Measurements from ENCODE around the gene EYS. TPM values are rescaled to one million over a fixed set of nuclear protein-coding genes. Genes with fewer than 3 reads are reported as not detected.

EYS gene
- total and polyA plus RNA-seq, 2 of the 8 experiments (the other 6 are each of a cell fraction or from before 2014, with no cell fraction given) = 0.05 to 0.13 TPM

DNA sequence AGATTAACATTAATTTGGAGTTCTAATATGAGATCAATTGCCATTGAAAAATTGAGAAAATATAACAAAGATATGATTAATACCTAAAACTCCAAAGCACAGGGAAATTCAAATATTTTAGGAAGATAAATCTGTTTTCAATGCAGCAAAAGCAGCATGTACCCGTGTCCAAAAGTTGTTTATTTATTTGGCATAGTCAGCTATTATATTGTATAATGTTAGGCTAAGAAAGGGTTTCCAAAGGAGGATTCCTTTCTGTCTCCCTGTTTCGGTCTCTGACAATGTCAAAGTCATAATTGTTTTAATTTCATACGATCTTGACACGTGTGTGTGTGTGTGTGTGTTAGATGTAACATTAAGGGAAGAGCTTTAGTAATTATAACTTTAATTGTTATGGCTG, 914.5 kb downstream of the EYS start:
- H3K4me3 ChIP-seq (ENCODE audit: extremely low read depth in 1 of 4, insufficient read depth in 2 of 4, low read depth in 3 of 4, low read length in 4 of 4) = no peak overlapping the region
- TF ChIP-seq MAFK (IDR thresholded peaks at IDR 0.05; ENCODE audit: low read depth, low read length) (no peak), KDM4A (IDR thresholded peaks at IDR 0.05; ENCODE audit: low read depth, low read length, severe bottlenecking) (no peak), SRF (IDR thresholded peaks at IDR 0.05; ENCODE audit: low read depth, low read length) (no peak), SIRT6 (IDR thresholded peaks at IDR 0.05; ENCODE audit: low read length) (no peak), EGR1 (IDR thresholded peaks at IDR 0.05; ENCODE audit: borderline replicate concordance, low read depth, low read length) (no peak), ASH2L (IDR thresholded peaks at IDR 0.05; ENCODE audit: low read length) (no peak), FOSL1 (IDR thresholded peaks at IDR 0.05; ENCODE audit: insufficient read depth, low read depth, low read length) (no peak), RNF2 (IDR thresholded peaks at IDR 0.05; ENCODE audit: borderline replicate concordance, low read depth, low read length, missing control alignments, poor library complexity, severe bottlenecking) (no peak), BRCA1 (IDR thresholded peaks at IDR 0.05; ENCODE audit: low read depth, low read length) (no peak)
- no peak overlapping the region for H4K91ac ChIP-seq (replicated peaks; ENCODE audit: insufficient read length, low read length)
- H2BK5ac ChIP-seq (ENCODE audit: low read depth, low read length) = no peak overlapping the region
- no peaks in the 10 kb centered on the region for H3K79me2 ChIP-seq (ENCODE audit: control insufficient read depth in 1 of 2, insufficient read depth in 2 of 2, low read length in 2 of 2)
- no peaks in the 10 kb centered on the region for H3K36me3 ChIP-seq (ENCODE audit: control insufficient read depth in 2 of 4, insufficient read depth in 4 of 4, low read length in 3 of 4)
- no peak overlapping the region for H3K18ac ChIP-seq (ENCODE audit: extremely low read depth, low read length)
- no peak overlapping the region for H3K27ac ChIP-seq (ENCODE audit: low read depth, low read length)
- no peak overlapping the region for H3K56ac ChIP-seq (replicated peaks; ENCODE audit: insufficient read length, low read depth, low read length)
- DNase-seq (ENCODE audit: low read depth in 1 of 2, low spot score in 2 of 2) = no peak
- no peaks in the 10 kb centered on the region for H3K23me2 ChIP-seq (ENCODE audit: low read depth, low read length)
- whole genome bisulfite sequencing, 2 experiments (ENCODE audit: extremely low coverage in 1 of 2, insufficient coverage in 1 of 2, insufficient read length in 1 of 2, insufficient replicate concordance in 2 of 2, low coverage in 1 of 2, low lambda C conversion rate in 2 of 2, missing lambda C conversion rate in 1 of 2) = 97% methylated on average over 4 of the region's 4 CpGs; no CpG with 5 or more reads in 1 of the 2 experiments
- POLR2A ChIA-PET (ENCODE audit: partially characterized antibody) = no interaction called here
- H2BK120ac ChIP-seq (replicated peaks; ENCODE audit: low read depth, low read length) = no peak overlapping the region
- CTCF ChIA-PET (ENCODE audit: partially characterized antibody) = no interaction called here
- no peak overlapping the region for H3K23ac ChIP-seq (ENCODE audit: insufficient read length)
- H3K4ac ChIP-seq (replicated peaks; ENCODE audit: insufficient read length, low read depth, low read length) = no peak overlapping the region
- no peak overlapping the region for H3K4me2 ChIP-seq (ENCODE audit: insufficient read depth in 1 of 2, low read depth in 2 of 2, low read length in 2 of 2)
- H3K4me1 ChIP-seq (replicated peaks in 1 of 4; ENCODE audit: control insufficient read depth in 3 of 4, insufficient read depth in 4 of 4, low read length in 3 of 4) = no peaks in the 10 kb centered on the region
- H4K8ac ChIP-seq (ENCODE audit: extremely low read depth, insufficient read depth, low read length) = no peak overlapping the region
- H2AFZ ChIP-seq (ENCODE audit: low read length) = no peak overlapping the region
- H4K5ac ChIP-seq (ENCODE audit: insufficient read length, low read depth, low read length) = no peak overlapping the region
- no peak for FAIRE-seq
- H3K14ac ChIP-seq (ENCODE audit: insufficient read length) = no peak overlapping the region
- no peak overlapping the region for H2BK15ac ChIP-seq (ENCODE audit: low read length)
- no peak overlapping the region for H2AK5ac ChIP-seq (ENCODE audit: low read depth, low read length)
- H4K20me1 ChIP-seq (replicated peaks in 1 of 2; ENCODE audit: control insufficient read depth in 1 of 2, insufficient read depth in 2 of 2, low read length in 2 of 2) = no peaks in the 10 kb centered on the region
- no peaks in the 10 kb centered on the region for H3K27me3 ChIP-seq (replicated peaks in 1 of 4; ENCODE audit: control insufficient read depth in 3 of 4, extremely low read depth in 1 of 4, insufficient read depth in 3 of 4, low read length in 3 of 4)
- H3K9me3 ChIP-seq (ENCODE audit: insufficient read depth in 2 of 2, low read depth in 1 of 2, low read length in 1 of 2) = no peaks in the 10 kb centered on the region
- H2BK12ac ChIP-seq (ENCODE audit: low read depth, low read length) = no peak overlapping the region
- H3K79me1 ChIP-seq (ENCODE audit: low read depth, low read length) = no peaks in the 10 kb centered on the region
- no peak overlapping the region for H3K9ac ChIP-seq (replicated peaks in 1 of 4; ENCODE audit: extremely low read depth in 1 of 4, low read depth in 3 of 4, low read length in 3 of 4)
- no peak overlapping the region for H2BK20ac ChIP-seq (ENCODE audit: low read length)

All from H1 (cell line).